ENCODE results near the gene PEAK1. TPM values are rescaled to one million over a fixed set of nuclear protein-coding genes. Genes with fewer than 3 reads are reported as not detected.

Gene PEAK1
- total RNA-seq, 1 donor from 2014 or later: 289 TPM

- no peak overlapping the region for H3K27ac Mint-ChIP-seq (ENCODE audit: unreplicated experiment)
- H3K9me3 Mint-ChIP-seq (ENCODE audit: unreplicated experiment): no peaks in the 10 kb centered on the region
- peaks cover 10% of the 10 kb centered on the region for H3K4me1 Mint-ChIP-seq (ENCODE audit: unreplicated experiment)
- TF ChIP-seq, protein P1, sequence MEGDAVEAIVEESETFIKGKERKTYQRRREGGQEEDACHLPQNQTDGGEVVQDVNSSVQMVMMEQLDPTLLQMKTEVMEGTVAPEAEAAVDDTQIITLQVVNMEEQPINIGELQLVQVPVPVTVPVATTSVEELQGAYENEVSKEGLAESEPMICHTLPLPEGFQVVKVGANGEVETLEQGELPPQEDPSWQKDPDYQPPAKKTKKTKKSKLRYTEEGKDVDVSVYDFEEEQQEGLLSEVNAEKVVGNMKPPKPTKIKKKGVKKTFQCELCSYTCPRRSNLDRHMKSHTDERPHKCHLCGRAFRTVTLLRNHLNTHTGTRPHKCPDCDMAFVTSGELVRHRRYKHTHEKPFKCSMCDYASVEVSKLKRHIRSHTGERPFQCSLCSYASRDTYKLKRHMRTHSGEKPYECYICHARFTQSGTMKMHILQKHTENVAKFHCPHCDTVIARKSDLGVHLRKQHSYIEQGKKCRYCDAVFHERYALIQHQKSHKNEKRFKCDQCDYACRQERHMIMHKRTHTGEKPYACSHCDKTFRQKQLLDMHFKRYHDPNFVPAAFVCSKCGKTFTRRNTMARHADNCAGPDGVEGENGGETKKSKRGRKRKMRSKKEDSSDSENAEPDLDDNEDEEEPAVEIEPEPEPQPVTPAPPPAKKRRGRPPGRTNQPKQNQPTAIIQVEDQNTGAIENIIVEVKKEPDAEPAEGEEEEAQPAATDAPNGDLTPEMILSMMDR (IDR thresholded peaks at IDR 0.05; ENCODE audit: unreplicated experiment): no peak
- H3K27me3 Mint-ChIP-seq (ENCODE audit: unreplicated experiment): peaks cover 3% of the 10 kb centered on the region
- no peak for DNase-seq (ENCODE audit: low spot score)
- no peak overlapping the region for H3K4me3 Mint-ChIP-seq (ENCODE audit: unreplicated experiment)
- H3K36me3 Mint-ChIP-seq (ENCODE audit: low read depth, unreplicated experiment): no peaks in the 10 kb centered on the region
These were observed 326.5 kb downstream of the PEAK1 start for GRCh38 chr15:77093436-77093835.

- TF ChIP-seq, protein P1 (IDR thresholded peaks at IDR 0.05; ENCODE audit: unreplicated experiment): no peak
- Mint-ChIP-seq H3K4me1 (ENCODE audit: unreplicated experiment) (no peaks in the 10 kb centered on the region), H3K4me3 (ENCODE audit: unreplicated experiment) (no peak overlapping the region), H3K9me3 (ENCODE audit: unreplicated experiment) (no peaks in the 10 kb centered on the region), H3K27me3 (ENCODE audit: unreplicated experiment) (peaks cover 2% of the 10 kb centered on the region), H3K27ac (ENCODE audit: unreplicated experiment) (no peak overlapping the region), H3K36me3 (ENCODE audit: low read depth, unreplicated experiment) (no peaks in the 10 kb centered on the region)
- DNase-seq (ENCODE audit: low spot score): no peak
These were observed 328.8 kb downstream of the PEAK1 start for GRCh38 chr15:77091097-77091496.

DNA sequence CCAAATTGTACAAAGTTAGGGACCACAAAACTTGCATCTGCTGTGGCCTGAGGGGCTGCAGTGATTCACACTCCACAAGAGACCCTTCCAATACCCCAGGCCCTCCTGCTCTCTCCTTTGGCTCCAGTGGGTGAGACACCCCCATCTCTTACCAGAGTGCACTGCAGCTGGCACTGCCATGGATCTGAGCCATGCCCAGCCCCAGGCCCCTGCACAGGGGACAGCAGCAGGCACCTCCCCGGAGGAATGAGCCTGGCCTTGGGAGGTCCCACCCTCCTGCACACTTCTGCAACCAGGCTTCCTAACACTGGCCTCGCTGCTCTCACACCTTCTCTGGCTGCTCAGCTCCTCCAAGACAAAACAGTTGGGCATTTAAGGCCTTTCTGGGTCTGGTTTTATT lies 332.7 kb downstream of the PEAK1 start:
- DNase-seq (ENCODE audit: low spot score): no peak
- Mint-ChIP-seq H3K9me3 (ENCODE audit: unreplicated experiment) (no peaks in the 10 kb centered on the region), H3K27ac (ENCODE audit: unreplicated experiment) (no peak overlapping the region), H3K4me3 (ENCODE audit: unreplicated experiment) (no peak overlapping the region), H3K4me1 (ENCODE audit: unreplicated experiment) (peaks cover 4% of the 10 kb centered on the region), H3K36me3 (ENCODE audit: low read depth, unreplicated experiment) (no peaks in the 10 kb centered on the region), H3K27me3 (ENCODE audit: unreplicated experiment) (no peaks in the 10 kb centered on the region)
- TF ChIP-seq, protein P1 (IDR thresholded peaks at IDR 0.05; ENCODE audit: unreplicated experiment): no peak

- DNase-seq (ENCODE audit: low spot score): no peak
- TF ChIP-seq, protein P1 (IDR thresholded peaks at IDR 0.05; ENCODE audit: unreplicated experiment): no peak
- Mint-ChIP-seq H3K9me3 (ENCODE audit: unreplicated experiment) (no peaks in the 10 kb centered on the region), H3K36me3 (ENCODE audit: low read depth, unreplicated experiment) (no peaks in the 10 kb centered on the region), H3K27ac (ENCODE audit: unreplicated experiment) (no peak overlapping the region), H3K4me1 (ENCODE audit: unreplicated experiment) (peaks cover 4% of the 10 kb centered on the region), H3K27me3 (ENCODE audit: unreplicated experiment) (no peaks in the 10 kb centered on the region), H3K4me3 (ENCODE audit: unreplicated experiment) (no peak overlapping the region)
These were observed 334.6 kb downstream of the PEAK1 start for GRCh38 chr15:77085297-77085696.

DNA sequence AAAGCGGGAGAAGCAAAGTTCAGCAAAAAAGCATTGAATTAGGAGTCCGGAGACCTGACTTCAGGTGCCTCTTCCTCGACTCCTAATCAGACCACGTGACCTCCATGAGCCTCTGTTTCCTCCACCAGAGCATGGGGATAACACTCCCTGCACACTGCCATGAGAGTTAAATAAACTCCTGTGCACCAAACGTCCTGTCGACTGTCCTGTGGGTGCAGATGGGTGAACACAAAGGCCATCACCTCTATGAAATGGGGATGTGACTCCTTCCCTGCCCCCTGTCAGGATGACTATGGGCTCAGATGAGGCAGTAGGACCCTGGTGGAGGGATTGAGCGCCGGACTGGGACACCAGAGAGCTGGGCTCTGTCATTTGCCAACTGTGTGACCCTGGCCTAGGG lies 335.5 kb downstream of the PEAK1 start:
- DNase-seq (ENCODE audit: low spot score): no peak
- H3K4me1 Mint-ChIP-seq (ENCODE audit: unreplicated experiment): peaks cover 4% of the 10 kb centered on the region
- H3K36me3 Mint-ChIP-seq (ENCODE audit: low read depth, unreplicated experiment): no peaks in the 10 kb centered on the region
- H3K27me3 Mint-ChIP-seq (ENCODE audit: unreplicated experiment): no peaks in the 10 kb centered on the region
- no peak overlapping the region for H3K4me3 Mint-ChIP-seq (ENCODE audit: unreplicated experiment)
- H3K27ac Mint-ChIP-seq (ENCODE audit: unreplicated experiment): no peak overlapping the region
- TF ChIP-seq, protein P1 (IDR thresholded peaks at IDR 0.05; ENCODE audit: unreplicated experiment): no peak
- H3K9me3 Mint-ChIP-seq (ENCODE audit: unreplicated experiment): no peaks in the 10 kb centered on the region
